K562 (cell line): ENCODE data around the gene SRSF9. TPM values are rescaled to one million over a fixed set of nuclear protein-coding genes. Genes with fewer than 3 reads are reported as not detected.

ENCODE experiments used
- ATAC-seq: fragments of 200-7000 bp; cut with Tn5 transposase; 3 replicates; pipeline ENCODE4 v1.9.1; 2020; ENCODE audit warnings: moderate library complexity
- BruUV-seq: library from RNA; stranded (reverse); fragments of 400-500 nt; replicated peaks from 2 replicates; lab custom pipeline; 2021; lab: Mats Ljungman, UMichigan
- CTCF ChIA-PET: fragments of 300-600 bp; formaldehyde crosslinking; extraction: SDS; loops from one replicate; lab custom pipeline; 2021; ENCODE audit warnings: low intra/inter-chr PET ratio; lab: Yijun Ruan, JAX
- POLR2A ChIA-PET: fragments of 300-600, 350-650 bp; sonication (Branson Sonifier 250); formaldehyde crosslinking; extraction: SDS; loops from one replicate; lab custom pipeline; 2021; ENCODE audit warnings: antibody characterized with exemption, inconsistent platforms; lab: Yijun Ruan, JAX
- DNase-seq, 4 experiments: peaks; one replicate each; pipeline versions ENCODE4 v3.0.0 to v3.0.0-alpha.2; 2011 to 2018; ENCODE audit warnings: low spot score in 3 of 4, mixed read lengths in 3 of 4; ENCODE audit errors: extremely low read depth in 1 of 4
- FAIRE-seq: peaks from 2 replicates; lab custom pipeline; 2011; peaks lifted over from hg19 to GRCh38; lab: Jason Lieb, UNC
- H2AFZ ChIP-seq: 2 replicates; pipeline ENCODE4 v1.6.0; 2011; ENCODE audit warnings: low read depth, low read length, control low read depth, inconsistent platforms
- H3K27ac ChIP-seq: fragments of 200-600 bp; 3 replicates; pipeline ENCODE4 v1.8.0; 2011; ENCODE audit warnings: low read depth, mild to moderate bottlenecking, control low read depth, inconsistent platforms, low read length, moderate library complexity, mixed read lengths; ENCODE audit errors: extremely low read depth
- H3K27me3 ChIP-seq, 2 experiments: fragments of 300-600 bp in 1 of 2; 2 replicates in 1 of 2; 3 replicates in 1 of 2; pipeline versions ENCODE4 v1.6.0 to v1.8.0; 2011; ENCODE audit warnings: inconsistent platforms in 2 of 2, low read length in 2 of 2, mild to moderate bottlenecking in 1 of 2, mixed read lengths in 1 of 2, moderate library complexity in 1 of 2; ENCODE audit not compliant: control insufficient read depth in 2 of 2, insufficient read depth in 2 of 2
- H3K36me3 ChIP-seq: fragments of 300-600 bp; 3 replicates; pipeline ENCODE4 v1.8.0; 2011; ENCODE audit warnings: mild to moderate bottlenecking, low read length, inconsistent platforms; ENCODE audit not compliant: control insufficient read depth, insufficient read depth
- H3K4me1 ChIP-seq, 2 experiments: fragments of 200-600 bp in 1 of 2; replicated peaks in 1 of 2; 2 replicates in 1 of 2; 3 replicates in 1 of 2; pipeline versions ENCODE4 v1.5.1 to v1.8.0; 2011; ENCODE audit warnings: inconsistent platforms in 2 of 2, low read length in 2 of 2, mild to moderate bottlenecking in 1 of 2, mixed read lengths in 1 of 2, moderate library complexity in 1 of 2; ENCODE audit not compliant: control insufficient read depth in 2 of 2, insufficient read depth in 2 of 2
- H3K4me2 ChIP-seq: 2 replicates; pipeline ENCODE4 v1.6.1; 2011; ENCODE audit warnings: low read length, control low read depth, inconsistent platforms, mixed read lengths; ENCODE audit not compliant: insufficient read depth
- H3K4me3 ChIP-seq: fragments of 200-600 bp; sonication (generic), shearing (Covaris generic); 2 replicates; pipeline ENCODE4 v1.5.1; 2016; ENCODE audit warnings: control low read depth, inconsistent platforms
- H3K79me2 ChIP-seq: fragments of 200-600 bp; 3 replicates; pipeline ENCODE4 v1.8.0; 2011; ENCODE audit warnings: low read length, inconsistent platforms; ENCODE audit not compliant: control insufficient read depth, insufficient read depth
- H3K9ac ChIP-seq, 2 experiments: 2 replicates each; pipeline versions ENCODE4 v1.6.0 to v1.6.1; 2011; ENCODE audit warnings: low read depth in 2 of 2, low read length in 2 of 2, control low read depth in 1 of 2, inconsistent platforms in 1 of 2, mild to moderate bottlenecking in 1 of 2, mixed read lengths in 1 of 2; ENCODE audit not compliant: insufficient read depth in 1 of 2
- H3K9me1 ChIP-seq: one replicate; pipeline ENCODE4 v1.6.0; 2011; ENCODE audit warnings: inconsistent platforms, mild to moderate bottlenecking, low read length, moderate library complexity; ENCODE audit not compliant: control insufficient read depth, insufficient read depth
- H3K9me3 ChIP-seq: replicated peaks from 2 replicates; pipeline ENCODE4 v1.5.1; 2011; ENCODE audit warnings: low read depth, low read length, inconsistent platforms; ENCODE audit not compliant: control insufficient read depth, insufficient read depth
- H4K20me1 ChIP-seq: replicated peaks from 2 replicates; pipeline ENCODE4 v1.6.1; 2011; ENCODE audit warnings: low read length, inconsistent platforms, mixed read lengths; ENCODE audit not compliant: control insufficient read depth, insufficient read depth
- ATF7 ChIP-seq: fragments of 450-650 bp; IDR thresholded peaks from 2 replicates; pipeline ENCODE4 v1.7.1; 2014; ENCODE audit warnings: mild to moderate bottlenecking, moderate library complexity
- BCOR ChIP-seq: fragments of 450-650 bp; IDR thresholded peaks from 2 replicates; pipeline ENCODE4 v1.6.1; 2016
- CHD4 ChIP-seq: fragments of 200-600 bp; sonication (generic); IDR thresholded peaks from 3 replicates; pipeline ENCODE4 v1.6.1; 2012; ENCODE audit warnings: low read depth, mild to moderate bottlenecking, mixed read lengths, low read length, inconsistent platforms; ENCODE audit not compliant: insufficient read depth, insufficient replicate concordance, poor library complexity, severe bottlenecking
- KDM1A ChIP-seq, 2 experiments: fragments of 450-650 bp; IDR thresholded peaks; 2 replicates each; pipeline ENCODE4 v1.6.1; 2016; ENCODE audit warnings: mild to moderate bottlenecking in 2 of 2
- POLR2B ChIP-seq: fragments of 450-650 bp; IDR thresholded peaks from 2 replicates; pipeline ENCODE4 v1.6.1; 2018; ENCODE audit warnings: low read depth; ENCODE audit not compliant: partially characterized antibody
- RBM25 ChIP-seq: fragments of 200-400 bp; formaldehyde crosslinking; IDR thresholded peaks from 2 replicates; pipeline ENCODE4 v1.6.1; 2018; ENCODE audit warnings: low read length, low read depth, moderate library complexity; ENCODE audit not compliant: severe bottlenecking
- RCOR1 ChIP-seq, 2 experiments: IDR thresholded peaks; 2 replicates each; pipeline ENCODE4 v1.6.1; 2012; ENCODE audit warnings: low read depth in 2 of 2, low read length in 2 of 2, borderline replicate concordance in 1 of 2, improper control_type of control experiment in 1 of 2
- ZNF444 ChIP-seq: fragments of 250-450 bp; sonication (Bioruptor Pico); IDR thresholded peaks from 2 replicates; pipeline ENCODE4 v1.4.0; 2020; ENCODE audit warnings: mild to moderate bottlenecking, moderate library complexity
- WGBS: fragments of 100-300 bp; shearing (Covaris generic); methylation state at CpG from one replicate; pipeline ENCODE4 v1.1.6; 2016; ENCODE audit warnings: low coverage, mixed read lengths; ENCODE audit not compliant: insufficient coverage; ENCODE audit errors: missing lambda C conversion rate; 5-methylcytosine and 5-hydroxymethylcytosine counted together
- in situ Hi-C: fragments of 300-500 bp; cut with MboI; formaldehyde crosslinking; loops from 4 replicates; pipeline ENCODE4 v1.15.0; 2018; ENCODE audit warnings: inconsistent platforms, mixed read lengths
- intact Hi-C: fragments of 100-400 bp; cut with micrococcal nuclease; formaldehyde crosslinking; loops from 2 replicates; pipeline ENCODE4 v1.14.2; 2022
- polyA plus RNA-seq, 8 experiments: library from polyadenylated mRNA; depleted of rRNA in 4 of 8; stranded (reverse) in 5 of 8; unstranded in 3 of 8; fragments of >200 nt; fragmentation: Nextera tagmentation in 2 of 8; fragmentation: Illumina TruSeq in 1 of 8; extraction: Ambion mirVana in 2 of 8; extraction: Trizol in 1 of 8; gene quantifications; 2 replicates each; pipeline versions ENCODE4 v1.2.1 to v1.2.3, GENCODE V29; 2011 to 2014; ENCODE audit warnings: inconsistent platforms in 1 of 8, missing spikeins in 1 of 8
- total RNA-seq, 7 experiments: library from RNA; depleted of rRNA in 6 of 7; stranded (reverse); fragments of >200 nt in 6 of 7; fragmentation: Illumina TruSeq in 2 of 7; extraction: Trizol in 2 of 7; gene quantifications; 2 replicates each; pipeline versions ENCODE4 v1.2.1 to v1.2.3, GENCODE V29; 2011 to 2021; ENCODE audit warnings: low replicate concordance in 1 of 7
- TF ChIP-seq, protein P1 (sequence below): fragments of 450-650 bp; IDR thresholded peaks from 2 replicates; pipeline ENCODE4 v1.6.1; 2016; ENCODE audit warnings: missing biosample characterization, missing genetic modification characterization
- TF ChIP-seq, protein P2 (sequence below), 2 experiments: fragments of 450-650 bp in 1 of 2; sonication (generic) in 1 of 2; formaldehyde crosslinking in 1 of 2; IDR thresholded peaks in 1 of 2; conservative IDR thresholded peaks in 1 of 2; 2 replicates each; pipeline versions ENCODE4 v1.6.1 to v1.8.1; 2016 to 2023; ENCODE audit warnings: mild to moderate bottlenecking in 2 of 2, moderate library complexity in 2 of 2, inconsistent platforms in 1 of 2, missing genetic modification reagents in 1 of 2
- TF ChIP-seq, protein P3 (sequence below): sonication (generic); formaldehyde crosslinking; IDR thresholded peaks from 2 replicates; pipeline ENCODE4 v1.8.0; 2022; ENCODE audit warnings: missing genetic modification reagents, mild to moderate bottlenecking, moderate library complexity, borderline replicate concordance

The SRSF9 gene
- total and polyA plus RNA-seq, 9 of the 15 experiments (the other 6 are each of a cell fraction or from before 2014, with no cell fraction given): 40.3 to 291 (median 230) TPM

DNA sequence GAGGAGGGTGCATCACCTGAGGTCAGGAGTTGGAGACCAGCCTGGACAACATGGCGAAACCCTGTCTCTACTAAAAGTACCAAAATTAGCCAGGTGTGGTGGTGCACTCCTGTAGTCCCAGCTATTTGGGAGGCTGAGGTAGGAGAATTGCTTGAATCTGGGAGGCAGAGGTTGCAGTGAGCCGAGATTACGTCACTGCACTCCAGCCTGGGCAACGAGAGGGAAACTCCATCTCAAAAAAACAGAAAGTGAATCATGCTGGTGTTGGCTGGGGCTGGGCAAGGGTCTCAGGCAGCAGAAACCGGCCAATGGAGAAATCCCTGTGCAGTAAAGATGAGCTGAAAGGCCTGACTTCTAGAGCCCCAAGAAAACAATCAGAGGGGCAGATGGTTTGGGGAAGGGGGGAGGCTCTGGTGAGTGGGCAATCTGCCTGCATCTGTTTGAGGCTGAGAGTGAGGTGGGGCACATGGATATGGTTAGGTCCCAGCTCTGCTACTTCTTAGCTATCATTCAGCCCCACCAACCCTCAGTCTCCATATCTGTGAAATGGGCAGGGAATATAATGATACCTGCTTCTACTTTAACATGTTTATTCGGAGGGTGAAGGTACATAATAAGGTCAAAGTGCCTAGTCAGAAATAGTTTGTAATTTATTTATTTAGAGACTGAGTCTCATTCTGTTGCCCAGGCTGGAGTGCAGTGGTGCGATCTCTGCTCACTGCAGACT lies 52.9 kb downstream of the SRSF9 start:
- no peaks in the 10 kb centered on the region for H3K36me3 ChIP-seq
- no TSS peak for BruUV-seq

More for the DNA sequence above, 52.9 kb downstream of the SRSF9 start:
- H3K9me3 ChIP-seq: no peaks in the 10 kb centered on the region
- CTCF ChIA-PET: no interaction called here
- peaks cover 16 to 21% of the 10 kb centered on the region in 2 experiments for H3K27me3 ChIP-seq
- H3K9ac ChIP-seq: no peak overlapping the region
- WGBS: 14% methylated on average over 7 of the region's 7 CpGs
- H3K9me1 ChIP-seq: no peaks in the 10 kb centered on the region
- peaks cover 0 to 4% of the 10 kb centered on the region in 2 experiments; a peak in 1 of 5 replicates for H3K4me1 ChIP-seq
- POLR2A ChIA-PET: interaction anchor here (0.5 to 1.3 kb wide), 2 partner anchors 39 to 42 kb away, joined by 3 read pairs; no protein-coding TSS in a partner anchor
- H3K4me2 ChIP-seq: no peak overlapping the region
- FAIRE-seq: no peak
- no peak for DNase-seq
- no peak overlapping the region for H3K27ac ChIP-seq
- in situ Hi-C loops (no loop called here), intact Hi-C loops (no loop called here)
- TF ChIP-seq KDM1A (IDR thresholded peaks at IDR 0.05) (peak in 1 of 2 experiments; percentile 28; a peak in 1 of 4 replicates), RBM25 (peak; percentile 84), POLR2B (no peak), CHD4 (peak; percentile 26), RCOR1 (IDR thresholded peaks at IDR 0.05; ENCODE audit: borderline replicate concordance in 1 of 2, low read depth in 2 of 2, low read length in 2 of 2) (0 out of 4 replicates have a peak, but pooled peaks of 1 of the 2 experiments have one; percentile 25), ATF7 (peak; percentile 36; the same call in 1 of the 2 replicates), ZNF444 (CRISPR knock-in tag) (no peak), BCOR (peak; percentile 79)
- TF ChIP-seq, protein P1, sequence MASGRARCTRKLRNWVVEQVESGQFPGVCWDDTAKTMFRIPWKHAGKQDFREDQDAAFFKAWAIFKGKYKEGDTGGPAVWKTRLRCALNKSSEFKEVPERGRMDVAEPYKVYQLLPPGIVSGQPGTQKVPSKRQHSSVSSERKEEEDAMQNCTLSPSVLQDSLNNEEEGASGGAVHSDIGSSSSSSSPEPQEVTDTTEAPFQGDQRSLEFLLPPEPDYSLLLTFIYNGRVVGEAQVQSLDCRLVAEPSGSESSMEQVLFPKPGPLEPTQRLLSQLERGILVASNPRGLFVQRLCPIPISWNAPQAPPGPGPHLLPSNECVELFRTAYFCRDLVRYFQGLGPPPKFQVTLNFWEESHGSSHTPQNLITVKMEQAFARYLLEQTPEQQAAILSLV: no peak
- TF ChIP-seq, protein P2, sequence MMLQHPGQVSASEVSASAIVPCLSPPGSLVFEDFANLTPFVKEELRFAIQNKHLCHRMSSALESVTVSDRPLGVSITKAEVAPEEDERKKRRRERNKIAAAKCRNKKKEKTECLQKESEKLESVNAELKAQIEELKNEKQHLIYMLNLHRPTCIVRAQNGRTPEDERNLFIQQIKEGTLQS (IDR thresholded peaks at IDR 0.05): peak; percentile 35; the same call in 1 of the 2 replicates
- TF ChIP-seq, protein P2 (CRISPR knock-in tag; conservative IDR thresholded peaks at IDR 0.05): no peak
- TF ChIP-seq, protein P3, sequence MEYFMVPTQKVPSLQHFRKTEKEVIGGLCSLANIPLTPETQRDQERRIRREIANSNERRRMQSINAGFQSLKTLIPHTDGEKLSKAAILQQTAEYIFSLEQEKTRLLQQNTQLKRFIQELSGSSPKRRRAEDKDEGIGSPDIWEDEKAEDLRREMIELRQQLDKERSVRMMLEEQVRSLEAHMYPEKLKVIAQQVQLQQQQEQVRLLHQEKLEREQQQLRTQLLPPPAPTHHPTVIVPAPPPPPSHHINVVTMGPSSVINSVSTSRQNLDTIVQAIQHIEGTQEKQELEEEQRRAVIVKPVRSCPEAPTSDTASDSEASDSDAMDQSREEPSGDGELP (CRISPR knock-in tag): no peak
- no peak overlapping the region for H2AFZ ChIP-seq
- H4K20me1 ChIP-seq: no peaks in the 10 kb centered on the region
- no peak for ATAC-seq
- no peaks in the 10 kb centered on the region for H3K79me2 ChIP-seq
- no peak overlapping the region for H3K4me3 ChIP-seq
